ENCODE results near the gene CDC42.

The CDC42 gene

GRCh38 chr1:22074803-22075202 lies 22.3 kb downstream of the CDC42 start:
- DNase-seq (ENCODE audit: low spot score) = no peak

GRCh38 chr1:22075718-22076117 lies 23.2 kb downstream of the CDC42 start:
- DNase-seq (ENCODE audit: low spot score) = no peak

GRCh38 chr1:22076346-22076745 lies 23.8 kb downstream of the CDC42 start:
- DNase-seq (ENCODE audit: low spot score) = no peak

GRCh38 chr1:22077728-22078127 lies 25.2 kb downstream of the CDC42 start:
- no peak for DNase-seq (ENCODE audit: low spot score)

GRCh38 chr1:22078133-22078532 lies 25.6 kb downstream of the CDC42 start:
- DNase-seq (ENCODE audit: low spot score) = no peak

- DNase-seq (ENCODE audit: low spot score) = no peak
Observed at GRCh38 chr1:22080191-22080590, 27.7 kb downstream of the CDC42 start.

GRCh38 chr1:22088331-22088730 lies 35.8 kb downstream of the CDC42 start:
- no peak for DNase-seq (ENCODE audit: low spot score)

GRCh38 chr1:22089134-22089571 lies 36.6 kb downstream of the CDC42 start:
- peak; percentile 39 for DNase-seq (ENCODE audit: low spot score)

- DNase-seq (ENCODE audit: low spot score) = no peak
Observed at GRCh38 chr1:22089787-22090186, 37.3 kb downstream of the CDC42 start.

- no peak for DNase-seq (ENCODE audit: low spot score)
Observed at GRCh38 chr1:22090867-22091266, 38.4 kb downstream of the CDC42 start.

- DNase-seq (ENCODE audit: low spot score) = peak; percentile 80
Observed at GRCh38 chr1:22092026-22092768, 39.7 kb downstream of the CDC42 start.

- no peak for DNase-seq (ENCODE audit: low spot score)
Observed at GRCh38 chr1:22093513-22093912, 41.0 kb downstream of the CDC42 start.

- no peak for DNase-seq (ENCODE audit: low spot score)
Observed at GRCh38 chr1:22096036-22096435, 43.5 kb downstream of the CDC42 start.

- DNase-seq (ENCODE audit: low spot score) = no peak
Observed at GRCh38 chr1:22096463-22096862, 44.0 kb downstream of the CDC42 start.

- DNase-seq (ENCODE audit: low spot score) = no peak
Observed at GRCh38 chr1:22098752-22099151, 46.2 kb downstream of the CDC42 start.

GRCh38 chr1:22100168-22100567 lies 47.7 kb downstream of the CDC42 start:
- DNase-seq (ENCODE audit: low spot score) = no peak

GRCh38 chr1:22101199-22101598 lies 48.7 kb downstream of the CDC42 start:
- no peak for DNase-seq (ENCODE audit: low spot score)

GRCh38 chr1:22101995-22102394 lies 49.5 kb downstream of the CDC42 start:
- DNase-seq (ENCODE audit: low spot score) = no peak

GRCh38 chr1:22102746-22103145 lies 50.2 kb downstream of the CDC42 start:
- no peak for DNase-seq (ENCODE audit: low spot score)

GRCh38 chr1:22104094-22104493 lies 51.6 kb downstream of the CDC42 start:
- no peak for DNase-seq (ENCODE audit: low spot score)

- DNase-seq (ENCODE audit: low spot score) = peak; percentile 70
Observed at GRCh38 chr1:22104865-22105437, 52.4 kb downstream of the CDC42 start.

GRCh38 chr1:22105611-22106207 lies 53.2 kb downstream of the CDC42 start:
- DNase-seq (ENCODE audit: low spot score) = peak; percentile 58

GRCh38 chr1:22107126-22107525 lies 54.6 kb downstream of the CDC42 start:
- no peak for DNase-seq (ENCODE audit: low spot score)
